Adrenal gland (tissue), 5 donors: ENCODE measurements around the gene PITX1.

ENCODE experiments used
- CTCF ChIP-seq, 6 experiments: fragments of 450-650 bp in 4 of 6; fragments of 200-600 bp in 2 of 6; sonication (generic) in 1 of 6; IDR thresholded peaks; 1 replicate in 5 of 6; 2 replicates in 1 of 6; pipeline versions ENCODE4 v1.5.1 to v1.8.0; 2016 to 2021; ENCODE audit warnings: antibody characterized with exemption in 6 of 6, mild to moderate bottlenecking in 2 of 6, moderate library complexity in 1 of 6
- POLR2A ChIP-seq, 2 donors: fragments of 450-650 bp; IDR thresholded peaks; one replicate each; pipeline ENCODE4 v1.6.1; 2017; ENCODE audit warnings: antibody characterized with exemption in 2 of 2, mild to moderate bottlenecking in 2 of 2, moderate library complexity in 1 of 2
- donor health status: DM: no; HTN: no; CAD: no.

- TF ChIP-seq CTCF (IDR thresholded peaks at IDR 0.05) (no peak), POLR2A (IDR thresholded peaks at IDR 0.05) (no peak)
Measured at GRCh38 chr5:134992148-134992547, 41.9 kb downstream of the PITX1 start.
